Cortex of kidney (tissue), 1 donor: ENCODE data around the gene BARHL2.

Experiments
- DNase-seq: peaks from one replicate; lab custom pipeline; 2025; lab: John Stamatoyannopoulos, UW

The BARHL2 gene

GRCh38 chr1:90724926-90725656, 8.0 kb upstream of the BARHL2 start:
- no peak for DNase-seq

GRCh38 chr1:90724361-90724760, 7.3 kb upstream of the BARHL2 start:
- DNase-seq: no peak

- DNase-seq: no peak
Observed at GRCh38 chr1:90723590-90724108, 6.5 kb upstream of the BARHL2 start.

GRCh38 chr1:90722874-90723589, 5.9 kb upstream of the BARHL2 start:
- DNase-seq: no peak

- no peak for DNase-seq
Observed at GRCh38 chr1:90721210-90722194, 4.4 kb upstream of the BARHL2 start.

DNA sequence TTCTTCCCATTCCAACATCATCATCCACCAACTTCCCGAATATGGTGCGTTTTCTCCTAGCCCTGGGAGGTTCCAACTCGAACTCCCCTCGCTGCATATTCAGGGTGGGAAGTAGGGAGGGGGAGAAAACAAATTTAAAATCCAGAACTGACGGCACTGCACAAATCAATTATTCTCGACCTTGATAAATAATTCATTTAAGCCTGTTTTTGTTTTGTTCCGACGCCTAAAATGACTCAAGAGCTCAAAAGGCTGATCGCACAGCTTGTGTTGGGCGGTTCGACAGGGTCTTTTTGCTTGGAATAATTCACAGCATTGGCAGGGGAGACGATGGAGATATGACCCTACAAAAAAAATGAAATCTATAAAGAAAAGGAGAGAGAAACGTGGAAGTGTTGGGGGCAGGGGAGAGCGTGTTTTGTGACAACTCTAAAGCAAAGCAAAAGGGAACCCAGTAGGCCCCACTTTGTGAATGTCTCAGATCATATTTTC, 3.1 kb upstream of the BARHL2 start:
- no peak for DNase-seq

DNA sequence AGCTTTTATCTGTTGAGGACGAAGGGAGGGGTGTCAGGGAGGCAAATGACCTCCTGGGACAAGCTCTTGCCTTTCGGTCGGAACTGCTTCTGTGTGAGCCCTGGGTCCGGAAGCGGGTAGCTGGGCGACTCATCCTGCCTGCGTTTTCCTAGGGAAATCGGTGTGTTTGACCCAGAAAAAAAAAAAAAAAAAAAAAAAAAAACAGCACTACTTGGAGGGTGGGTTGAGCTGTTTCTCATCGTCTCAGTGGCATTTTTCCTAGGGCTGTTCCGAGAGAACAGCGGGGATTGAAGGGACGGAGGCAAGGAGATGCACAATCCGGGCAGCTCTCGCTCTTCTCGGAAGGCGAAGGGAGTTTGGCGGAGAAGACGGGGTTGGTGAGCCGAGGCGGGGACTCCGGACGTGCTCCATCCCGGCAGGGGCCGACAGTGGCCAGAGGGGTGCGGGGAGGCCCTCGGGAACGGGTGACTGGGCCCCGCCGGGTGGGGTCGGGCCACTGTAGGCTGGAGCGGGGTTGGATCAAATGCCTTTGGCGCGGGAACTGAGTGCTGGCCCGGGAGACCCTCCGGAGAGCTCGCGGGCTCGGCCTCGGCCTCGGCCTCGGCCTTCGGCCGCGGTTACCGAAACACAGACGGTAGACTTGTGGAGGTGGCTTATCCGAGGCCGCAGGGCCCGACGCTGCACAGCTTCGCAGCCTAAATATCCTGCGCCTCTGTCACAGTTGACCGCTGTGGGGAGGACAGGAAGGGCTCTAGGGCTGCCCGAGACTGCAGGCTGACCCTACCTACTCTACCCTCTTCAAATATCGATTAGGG, 2.4 kb upstream of the BARHL2 start:
- DNase-seq: no peak

- no peak for DNase-seq
Observed at GRCh38 chr1:90718411-90719329, 1.6 kb upstream of the BARHL2 start.

- DNase-seq: no peak
Observed at GRCh38 chr1:90717665-90718410, 736 bp upstream of the BARHL2 start.

- DNase-seq: no peak
Observed at GRCh38 chr1:90717356-90717664, 208 bp upstream of the BARHL2 start.

DNA sequence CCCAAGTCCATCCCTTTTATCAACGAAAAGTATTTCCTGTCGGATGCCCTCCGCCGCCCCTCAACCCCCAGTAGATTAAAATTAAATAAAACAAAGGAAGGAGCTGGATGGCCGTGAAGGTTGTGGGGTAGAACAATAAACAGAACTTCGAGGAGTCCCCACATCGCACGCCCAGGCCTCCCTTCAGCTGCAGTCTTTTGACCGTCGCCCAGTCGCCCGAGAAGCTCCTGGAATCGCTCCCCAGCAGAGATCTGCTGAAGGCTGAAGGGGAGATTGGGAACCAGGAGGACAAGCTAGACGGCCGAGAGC, 905 bp downstream of the BARHL2 start:
- no peak for DNase-seq

DNA sequence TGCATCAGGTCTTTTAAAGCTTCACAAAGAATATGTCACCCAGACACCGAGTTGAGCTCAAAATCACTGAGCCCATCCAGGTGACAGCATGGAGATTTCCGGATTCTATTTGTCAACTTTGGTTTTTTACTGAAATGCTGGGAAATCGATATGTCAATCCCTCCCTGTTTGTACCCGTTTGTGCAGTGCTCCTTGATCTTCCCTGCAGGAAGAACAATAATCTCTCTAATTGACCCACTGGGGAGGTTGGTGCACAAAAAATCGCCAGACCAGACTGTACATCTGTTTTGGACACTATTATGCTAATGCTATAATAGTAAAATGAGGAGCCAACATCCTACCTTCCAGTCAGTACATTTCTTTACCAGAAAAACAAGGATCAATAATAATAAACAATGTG, 1.8 kb downstream of the BARHL2 start:
- no peak for DNase-seq

DNA sequence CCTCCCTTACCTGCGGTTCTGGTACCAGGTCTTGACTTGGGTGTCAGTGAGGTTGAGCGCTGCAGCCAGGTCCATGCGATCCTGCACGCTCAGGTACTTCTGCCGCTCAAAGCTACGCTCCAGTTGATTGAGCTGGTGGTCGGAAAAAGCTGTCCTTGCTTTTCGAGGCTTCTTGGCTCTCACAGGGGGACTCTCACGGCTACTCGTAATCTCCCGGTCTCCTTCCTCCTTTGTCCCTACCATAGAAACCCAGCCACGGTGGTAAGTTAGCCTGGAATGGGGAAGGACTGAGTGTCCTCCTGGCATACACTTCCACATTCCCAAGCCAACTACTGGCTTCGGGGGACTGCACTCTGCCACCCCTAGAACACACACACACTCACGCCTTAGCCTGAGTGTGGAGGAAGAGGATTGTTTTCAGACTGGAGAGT, 2.6 kb downstream of the BARHL2 start:
- DNase-seq: no peak

GRCh38 chr1:90713741-90714509, 3.2 kb downstream of the BARHL2 start:
- DNase-seq: no peak

DNA sequence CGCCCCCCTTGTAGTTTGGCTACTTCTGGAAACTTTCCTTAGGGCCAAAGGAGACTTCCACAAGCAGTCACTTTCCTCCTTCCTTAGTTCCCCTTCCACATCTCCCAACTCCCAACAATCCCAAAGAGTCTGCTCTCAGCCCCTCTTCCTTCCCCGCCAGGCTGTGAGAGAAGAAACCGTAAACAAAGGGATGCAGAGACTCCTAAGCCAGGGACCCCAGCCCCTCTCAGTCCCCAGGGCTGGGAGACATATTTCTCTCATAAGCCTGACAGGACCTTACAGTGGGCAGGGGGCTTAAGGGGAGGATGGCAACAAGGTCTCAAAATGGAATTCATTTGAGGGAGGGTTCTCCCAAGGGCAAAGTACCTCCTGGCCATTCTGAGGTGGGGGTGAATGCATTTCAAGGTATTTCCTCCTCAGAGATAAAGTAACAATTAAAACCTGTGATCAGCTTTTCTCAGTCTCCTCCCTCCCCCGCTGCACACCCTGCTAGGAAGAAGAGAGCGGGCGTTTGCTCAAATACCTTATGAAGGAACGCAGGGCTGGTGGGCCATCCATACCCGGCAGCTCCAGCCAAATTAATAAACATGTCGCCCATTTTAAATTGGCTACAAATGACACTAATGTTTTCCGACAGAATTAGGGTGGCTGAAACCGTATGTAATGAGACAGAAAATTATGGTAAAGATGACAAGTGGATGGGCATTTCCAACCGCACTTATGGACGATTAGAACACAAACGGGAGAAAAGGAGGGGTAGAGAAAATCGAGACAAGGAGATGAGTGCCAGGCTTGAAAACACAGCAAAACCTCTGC, 4.0 kb downstream of the BARHL2 start:
- DNase-seq: no peak

DNA sequence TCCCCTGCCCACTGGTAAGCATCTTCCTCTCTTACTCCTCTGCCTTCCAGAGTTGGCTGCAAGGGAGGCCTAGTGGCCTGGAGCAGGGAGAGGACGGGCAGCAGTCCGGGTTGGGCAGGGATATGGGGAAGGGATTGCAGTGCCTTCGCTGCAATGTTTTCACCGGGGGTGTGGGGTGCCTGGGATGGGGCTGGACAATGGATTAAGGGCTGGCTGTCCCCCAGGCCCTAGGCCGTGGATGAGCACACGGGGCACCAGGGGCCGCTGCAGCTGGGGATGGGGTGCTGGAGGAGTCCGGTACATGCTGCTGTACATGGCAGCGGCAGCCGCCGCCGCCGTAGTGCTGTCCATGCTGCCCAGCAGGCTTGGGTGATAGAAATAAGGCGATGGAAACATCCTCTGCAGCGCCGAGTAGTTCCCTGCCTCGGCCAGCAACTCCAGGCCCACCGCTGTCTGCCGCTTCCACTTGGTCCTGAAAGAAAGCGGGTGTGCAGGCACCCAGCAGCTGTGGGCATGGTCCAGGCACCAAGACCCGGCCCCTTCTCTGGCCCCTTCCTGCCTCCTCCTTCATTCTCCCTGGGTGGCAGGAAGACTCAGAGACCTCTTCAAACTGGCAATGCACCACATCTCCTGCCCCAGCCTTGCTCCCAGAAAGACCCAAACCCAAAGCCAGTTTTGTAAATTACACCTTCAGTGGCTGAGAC, 4.8 kb downstream of the BARHL2 start:
- no peak for DNase-seq

- DNase-seq: no peak
Observed at GRCh38 chr1:90711696-90712095, 5.4 kb downstream of the BARHL2 start.
